ENCODE data around the gene NES. TPM values are rescaled to one million over a fixed set of nuclear protein-coding genes. Genes with fewer than 3 reads are reported as not detected.

The NES gene, protein sequence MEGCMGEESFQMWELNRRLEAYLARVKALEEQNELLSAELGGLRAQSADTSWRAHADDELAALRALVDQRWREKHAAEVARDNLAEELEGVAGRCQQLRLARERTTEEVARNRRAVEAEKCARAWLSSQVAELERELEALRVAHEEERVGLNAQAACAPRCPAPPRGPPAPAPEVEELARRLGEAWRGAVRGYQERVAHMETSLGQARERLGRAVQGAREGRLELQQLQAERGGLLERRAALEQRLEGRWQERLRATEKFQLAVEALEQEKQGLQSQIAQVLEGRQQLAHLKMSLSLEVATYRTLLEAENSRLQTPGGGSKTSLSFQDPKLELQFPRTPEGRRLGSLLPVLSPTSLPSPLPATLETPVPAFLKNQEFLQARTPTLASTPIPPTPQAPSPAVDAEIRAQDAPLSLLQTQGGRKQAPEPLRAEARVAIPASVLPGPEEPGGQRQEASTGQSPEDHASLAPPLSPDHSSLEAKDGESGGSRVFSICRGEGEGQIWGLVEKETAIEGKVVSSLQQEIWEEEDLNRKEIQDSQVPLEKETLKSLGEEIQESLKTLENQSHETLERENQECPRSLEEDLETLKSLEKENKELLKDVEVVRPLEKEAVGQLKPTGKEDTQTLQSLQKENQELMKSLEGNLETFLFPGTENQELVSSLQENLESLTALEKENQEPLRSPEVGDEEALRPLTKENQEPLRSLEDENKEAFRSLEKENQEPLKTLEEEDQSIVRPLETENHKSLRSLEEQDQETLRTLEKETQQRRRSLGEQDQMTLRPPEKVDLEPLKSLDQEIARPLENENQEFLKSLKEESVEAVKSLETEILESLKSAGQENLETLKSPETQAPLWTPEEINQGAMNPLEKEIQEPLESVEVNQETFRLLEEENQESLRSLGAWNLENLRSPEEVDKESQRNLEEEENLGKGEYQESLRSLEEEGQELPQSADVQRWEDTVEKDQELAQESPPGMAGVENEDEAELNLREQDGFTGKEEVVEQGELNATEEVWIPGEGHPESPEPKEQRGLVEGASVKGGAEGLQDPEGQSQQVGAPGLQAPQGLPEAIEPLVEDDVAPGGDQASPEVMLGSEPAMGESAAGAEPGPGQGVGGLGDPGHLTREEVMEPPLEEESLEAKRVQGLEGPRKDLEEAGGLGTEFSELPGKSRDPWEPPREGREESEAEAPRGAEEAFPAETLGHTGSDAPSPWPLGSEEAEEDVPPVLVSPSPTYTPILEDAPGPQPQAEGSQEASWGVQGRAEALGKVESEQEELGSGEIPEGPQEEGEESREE (N-terminal part only)
- 26.1 TPM for total RNA-seq

DNA sequence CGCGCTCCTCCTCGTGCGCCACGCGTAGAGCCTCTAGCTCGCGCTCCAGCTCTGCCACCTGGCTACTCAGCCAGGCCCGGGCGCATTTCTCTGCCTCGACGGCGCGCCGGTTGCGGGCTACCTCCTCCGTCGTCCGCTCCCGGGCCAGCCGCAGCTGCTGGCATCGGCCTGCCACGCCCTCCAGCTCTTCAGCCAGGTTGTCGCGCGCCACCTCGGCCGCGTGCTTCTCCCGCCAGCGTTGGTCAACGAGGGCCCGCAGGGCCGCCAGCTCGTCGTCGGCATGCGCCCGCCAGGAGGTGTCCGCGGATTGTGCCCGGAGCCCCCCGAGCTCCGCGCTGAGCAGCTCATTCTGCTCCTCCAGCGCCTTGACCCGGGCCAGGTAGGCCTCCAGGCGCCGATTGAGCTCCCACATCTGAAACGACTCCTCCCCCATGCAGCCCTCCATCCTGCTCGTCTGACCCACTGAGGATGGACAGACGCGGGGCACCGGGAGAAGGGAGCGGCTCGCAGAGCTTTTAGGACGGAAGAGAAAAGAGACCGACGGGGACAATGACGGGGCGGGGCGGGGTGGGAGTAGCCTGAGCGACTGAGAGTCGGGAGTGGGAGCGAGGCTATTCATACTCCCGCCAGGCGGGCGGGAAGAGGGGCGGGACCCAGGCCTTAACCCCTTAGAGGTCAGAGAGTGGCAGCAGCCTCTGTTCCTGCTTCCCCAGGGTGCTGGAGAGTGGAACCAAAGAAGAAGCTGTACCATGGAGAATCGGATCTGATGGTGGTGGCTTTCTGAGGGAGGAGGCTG, at the start of gene NES:
NES (minus strand) TSS at position 588 of the 796 bp plus-strand sequence; CDS start at position 445, 143 bp downstream.
- DNase-seq (ENCODE audit: low spot score), result peak; percentile 51

DNA sequence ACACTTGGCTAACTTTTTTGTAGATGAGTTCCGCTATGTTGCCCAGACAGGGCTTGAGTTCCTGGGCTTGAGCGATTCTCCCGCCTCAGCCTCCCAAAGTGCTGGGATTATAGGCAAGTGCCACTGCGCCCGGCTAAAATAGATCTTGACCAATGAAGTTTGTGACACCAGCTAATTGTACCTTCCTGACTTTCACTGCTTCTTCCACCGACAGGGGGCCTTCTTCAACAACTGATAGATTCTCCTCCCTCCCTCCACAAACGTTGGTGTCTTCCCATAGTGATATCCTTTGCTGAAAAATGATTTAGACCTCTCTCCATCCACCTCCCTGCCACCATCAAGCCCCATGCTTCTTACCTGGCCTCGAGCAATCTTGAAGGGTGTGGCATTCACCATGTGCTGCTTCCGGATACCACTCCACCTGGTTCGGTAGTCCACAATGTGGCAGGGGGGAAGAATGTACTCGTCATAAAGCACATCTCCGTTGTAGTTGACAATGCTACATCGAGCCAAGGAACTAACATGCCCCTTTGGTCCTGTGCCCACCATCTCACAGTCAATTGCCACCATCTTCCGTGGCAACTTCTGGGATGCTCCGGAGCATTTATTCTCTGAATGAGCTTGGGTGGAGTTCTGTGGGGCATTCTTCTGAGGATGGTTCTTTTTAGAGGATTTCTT, 49.5 kb upstream of the NES start:
- DNase-seq (ENCODE audit: low spot score), result peak; percentile 47

DNA sequence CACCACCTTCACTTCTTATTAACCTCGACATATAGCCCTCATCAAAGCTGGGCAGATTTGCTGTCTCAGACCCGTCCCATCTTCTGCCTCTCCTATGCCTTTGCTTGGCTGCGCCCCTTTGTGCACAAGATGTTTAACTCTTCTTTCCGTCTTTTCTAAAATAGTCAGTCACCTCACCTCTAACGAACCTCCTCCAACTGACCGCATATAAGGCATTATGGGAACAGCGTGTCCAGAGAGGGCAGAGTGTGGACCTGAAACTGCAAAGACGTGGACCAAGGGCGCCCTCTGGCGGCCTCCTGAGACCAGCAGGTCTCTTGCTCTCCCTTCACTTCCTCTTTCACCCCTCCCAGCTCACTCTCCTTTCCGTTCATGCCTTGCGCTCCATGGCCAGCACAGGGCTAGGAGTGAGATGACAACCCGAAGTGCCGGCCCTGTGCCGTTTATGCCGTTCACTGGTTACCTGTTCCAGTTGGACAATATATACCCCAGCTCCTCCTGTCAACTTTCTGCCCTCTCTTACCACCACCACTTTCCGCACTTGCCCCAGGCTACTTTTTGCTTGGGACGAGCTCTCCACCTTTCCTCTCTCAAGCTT, 48.6 kb upstream of the NES start:
- peak; percentile 91 for DNase-seq (ENCODE audit: low spot score)

DNA sequence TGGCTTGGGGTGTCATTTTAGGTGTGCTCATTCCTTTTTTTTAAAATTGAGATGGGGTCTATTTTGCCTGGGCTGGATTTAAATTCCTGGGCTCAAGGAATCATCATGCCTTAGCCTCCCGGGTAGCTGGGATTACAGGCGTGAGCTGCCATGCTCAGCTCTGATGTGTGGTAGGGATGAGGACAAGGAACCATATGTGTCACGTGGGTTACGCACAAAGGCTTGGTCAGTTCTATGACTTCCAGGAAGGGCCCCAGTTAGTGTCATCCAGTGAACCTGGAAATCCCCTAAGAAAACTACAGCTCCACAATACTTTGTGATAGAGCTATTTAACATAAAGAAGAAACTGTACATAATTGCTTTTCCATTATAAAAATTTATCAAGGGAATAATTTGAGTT, 44.3 kb upstream of the NES start:
- DNase-seq (ENCODE audit: low spot score), result no peak

DNA sequence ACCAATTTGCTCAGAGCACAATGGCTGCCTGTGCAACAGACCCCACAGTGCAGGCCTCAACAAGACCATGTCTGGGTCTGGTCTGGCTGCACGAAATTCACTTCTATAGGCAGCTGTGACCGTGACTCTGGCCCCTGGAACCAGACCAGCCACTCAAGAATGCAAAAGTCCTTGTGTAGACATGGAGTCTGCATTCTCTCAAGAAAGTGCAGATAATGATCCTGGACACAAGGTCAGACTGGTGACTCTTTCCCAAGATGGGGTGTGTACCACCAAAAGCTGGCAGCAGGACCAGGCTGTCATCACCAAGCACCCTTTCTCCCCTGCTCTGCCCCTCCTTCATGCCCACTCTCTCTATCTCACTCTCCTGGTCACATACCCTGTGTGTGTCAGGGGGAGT, 43.9 kb upstream of the NES start:
- no peak for DNase-seq (ENCODE audit: low spot score)

DNA sequence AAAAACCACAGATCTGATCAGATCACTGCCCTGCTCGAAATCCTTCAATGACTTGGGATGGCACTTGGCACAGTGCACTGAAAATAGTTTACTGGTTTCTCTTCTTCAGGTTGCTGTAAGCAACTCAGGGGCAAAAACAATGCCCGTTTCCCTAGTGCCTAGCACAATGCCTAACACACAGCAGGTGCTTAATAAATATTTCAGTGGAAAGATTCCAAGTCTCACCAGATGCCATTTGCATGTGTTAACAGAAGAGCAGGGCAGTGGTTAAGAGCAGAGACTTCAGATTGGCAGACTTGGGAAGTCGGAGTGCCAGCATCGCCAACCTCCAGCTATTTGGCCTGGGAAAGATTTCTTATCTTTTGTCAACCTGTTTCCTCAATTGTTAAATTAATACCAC, 40.1 kb upstream of the NES start:
- DNase-seq (ENCODE audit: low spot score), result no peak

DNA sequence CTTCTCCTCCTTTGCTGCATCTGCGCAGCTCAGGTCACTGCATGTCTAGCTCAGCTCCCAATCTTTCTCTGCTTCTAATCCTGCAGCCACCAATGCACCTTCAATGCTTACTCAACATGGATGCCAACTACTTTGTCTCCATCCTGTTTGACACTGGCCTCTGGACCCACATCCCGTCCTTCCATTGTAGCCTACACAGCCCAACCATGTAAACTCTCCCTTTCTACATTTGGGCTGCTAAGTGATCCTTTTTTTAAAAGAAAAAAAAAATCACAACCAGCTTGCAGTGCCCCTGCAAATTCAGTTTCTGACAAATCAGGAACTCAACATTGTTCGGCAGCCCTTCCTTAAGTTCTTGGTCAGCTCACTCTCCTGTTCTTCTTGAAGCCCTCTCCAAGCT, 37.6 kb upstream of the NES start:
- DNase-seq (ENCODE audit: low spot score), result no peak

DNA sequence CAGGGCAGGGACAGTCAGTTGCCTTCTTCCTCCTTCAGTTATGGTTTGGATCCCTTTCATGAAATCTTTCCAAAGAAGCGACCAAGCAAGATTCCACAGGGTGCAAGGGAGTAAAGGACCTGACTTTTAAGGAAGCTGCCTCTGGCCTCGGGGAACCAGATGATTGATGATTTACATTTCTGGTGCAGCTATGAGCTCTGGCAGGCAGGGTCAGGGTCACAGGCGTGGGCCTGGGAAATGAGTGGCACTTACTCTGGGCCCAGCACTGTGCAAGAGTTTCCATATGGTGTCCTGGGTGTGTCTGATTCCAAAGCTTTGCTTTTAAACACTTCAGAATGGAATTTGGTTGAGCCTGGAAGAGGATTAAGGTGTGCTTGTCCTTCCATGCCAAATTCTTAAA, 35.4 kb upstream of the NES start:
- no peak for DNase-seq (ENCODE audit: low spot score)

DNA sequence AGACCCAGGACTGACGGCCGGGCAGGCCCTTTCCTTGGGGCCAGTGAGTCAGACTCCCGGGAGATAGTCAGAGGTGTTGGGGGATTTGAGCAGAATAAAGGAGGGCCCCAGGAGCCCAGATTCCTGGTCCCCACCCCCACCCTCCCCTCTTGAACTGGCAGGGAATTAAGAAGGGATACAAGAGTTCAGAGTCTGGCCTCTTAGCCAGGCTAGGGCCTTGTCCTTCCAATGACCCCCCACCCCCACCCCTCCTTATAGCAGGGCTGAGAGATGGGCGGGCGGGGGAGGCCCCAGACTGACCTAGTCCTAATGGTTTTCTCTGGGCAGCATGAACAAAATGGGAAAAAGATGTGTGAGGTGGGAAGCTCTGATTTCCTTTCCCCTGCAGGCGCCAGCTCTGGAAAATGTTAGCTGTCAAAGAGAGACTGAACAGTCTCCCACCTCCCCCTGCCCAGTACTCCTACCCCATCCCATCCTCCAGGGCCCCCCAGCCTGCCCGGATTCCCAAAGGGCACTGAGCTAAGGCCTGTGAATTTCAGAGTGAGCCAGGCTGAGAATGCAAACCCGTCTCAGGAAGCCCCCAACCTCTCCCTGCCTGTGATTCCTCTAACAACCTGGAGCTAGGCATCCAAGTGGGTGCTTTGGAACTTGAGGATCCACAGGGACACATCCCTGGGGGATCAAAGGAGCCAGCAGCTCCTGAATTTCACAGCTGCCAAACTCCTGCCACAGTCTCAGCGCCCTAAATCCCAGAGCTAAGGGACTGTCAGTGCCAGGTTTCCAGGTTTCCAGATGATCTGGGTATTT, 34.0 kb upstream of the NES start:
- DNase-seq (ENCODE audit: low spot score), result no peak

DNA sequence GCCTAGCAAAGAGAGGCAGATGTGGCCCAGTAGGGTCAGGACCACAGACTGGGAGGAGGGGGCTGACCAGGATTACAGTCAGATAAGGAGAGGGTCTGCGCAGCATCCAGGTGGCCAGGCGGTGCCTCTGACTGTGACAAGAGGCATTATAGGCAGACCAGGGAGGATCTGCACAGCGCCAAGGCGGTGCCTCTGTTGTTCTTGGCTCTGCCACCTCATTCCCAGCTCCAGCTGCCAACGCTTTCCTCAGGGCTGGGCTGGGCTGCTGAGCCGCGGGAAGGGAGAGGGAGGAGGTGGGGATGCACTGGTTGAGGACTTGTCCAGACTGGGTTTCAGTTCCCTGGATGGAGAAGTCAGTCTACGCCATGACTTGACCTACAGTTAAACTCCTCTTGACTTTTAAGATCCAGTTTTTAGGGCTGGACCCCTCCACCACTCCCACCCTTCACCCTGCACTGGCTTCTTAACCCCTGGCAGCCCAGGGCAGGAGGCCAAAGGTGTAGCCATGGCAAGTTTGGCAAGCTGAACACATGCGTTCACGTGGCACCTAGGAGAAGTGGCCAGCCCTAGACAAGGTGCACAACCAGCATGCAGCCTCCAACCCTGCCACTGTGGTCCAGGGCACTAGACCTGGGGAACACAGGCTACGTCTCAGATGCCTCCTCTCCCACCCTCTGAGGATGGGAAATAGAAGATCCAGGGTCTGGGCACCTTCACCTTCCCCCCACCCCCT, 32.7 kb upstream of the NES start:
- peak; percentile 64 for DNase-seq (ENCODE audit: low spot score)

DNA sequence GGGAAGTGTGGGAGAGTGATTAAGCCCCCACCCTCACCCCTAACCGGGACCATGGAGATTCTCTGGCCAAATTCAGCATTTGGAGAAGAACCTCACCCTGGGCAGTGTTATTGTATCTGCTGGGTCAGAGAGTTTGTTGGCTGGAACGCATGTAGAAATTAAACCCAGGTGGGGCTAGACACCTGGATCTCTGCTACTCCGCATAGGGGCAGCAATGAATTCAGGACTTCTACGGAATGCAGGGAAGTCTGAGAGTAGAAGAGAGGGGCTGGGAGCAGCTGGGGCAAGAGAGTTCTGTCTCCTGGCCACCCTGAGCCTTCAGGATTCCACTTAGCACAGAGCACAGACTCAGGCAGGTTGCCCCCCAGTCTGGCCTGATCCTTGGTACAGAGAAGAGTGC, 31.8 kb upstream of the NES start:
- DNase-seq (ENCODE audit: low spot score), result no peak

DNA sequence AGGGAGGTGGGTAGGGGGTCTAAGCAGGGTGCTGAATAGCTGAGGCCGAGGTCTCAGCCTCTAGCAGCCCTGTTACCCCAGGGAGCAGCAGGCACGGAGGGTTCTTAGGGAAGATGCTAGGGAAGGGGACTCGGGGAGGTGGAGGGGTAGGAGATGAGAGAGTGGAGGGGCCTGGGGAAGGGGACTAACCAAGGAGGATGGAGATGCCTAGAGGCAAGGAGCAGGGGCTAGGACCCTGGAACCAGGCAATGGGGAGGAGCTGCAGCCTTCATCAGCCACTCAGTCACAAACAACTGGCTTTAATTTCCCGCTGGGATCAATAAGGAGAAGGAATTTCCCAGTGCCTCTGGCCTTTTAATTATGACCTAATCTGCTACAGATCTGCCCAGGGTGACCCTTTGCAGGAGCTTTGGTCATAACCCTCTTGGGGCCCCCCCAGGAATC, 31.0 kb upstream of the NES start:
- DNase-seq (ENCODE audit: low spot score), result no peak

DNA sequence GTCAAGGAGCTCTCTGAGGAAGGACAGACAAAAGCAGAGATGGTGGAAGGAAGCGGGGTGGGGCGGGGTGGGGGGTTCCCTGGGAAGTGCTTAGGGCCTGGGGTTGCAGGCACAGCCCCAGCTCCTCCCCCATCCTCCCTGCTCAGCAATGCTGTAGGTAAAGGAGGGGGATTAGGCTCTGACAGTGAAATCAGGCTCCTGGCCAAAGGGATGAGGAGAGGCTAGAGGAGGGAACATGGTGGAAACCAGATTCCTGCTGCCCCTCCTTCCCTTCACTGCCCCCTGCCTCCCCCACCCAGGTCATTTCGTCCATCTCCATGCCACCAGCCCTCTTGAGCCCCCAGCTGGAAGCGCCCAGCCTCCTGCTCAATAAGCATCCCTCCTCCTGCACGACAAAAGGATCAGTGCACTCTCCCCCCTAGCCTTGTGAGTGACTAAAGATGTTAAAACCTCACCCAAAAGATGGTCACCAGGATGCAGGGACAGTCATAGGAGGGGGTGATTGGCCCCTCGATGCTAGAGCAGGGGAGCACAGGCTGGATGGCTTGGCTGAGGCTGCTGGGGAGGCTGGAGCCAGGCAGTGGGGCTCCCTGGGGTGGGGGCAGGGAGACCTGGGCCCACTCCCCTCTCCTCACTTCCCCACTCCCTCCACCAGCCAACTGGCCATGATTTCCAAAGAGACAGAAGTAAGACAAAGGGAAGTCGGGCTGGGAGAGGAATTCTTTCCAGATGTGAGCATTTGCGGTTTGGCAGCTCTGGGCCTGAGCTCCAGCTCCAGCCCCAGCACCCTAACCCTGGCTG, 30.4 kb upstream of the NES start:
- no peak for DNase-seq (ENCODE audit: low spot score)

DNA sequence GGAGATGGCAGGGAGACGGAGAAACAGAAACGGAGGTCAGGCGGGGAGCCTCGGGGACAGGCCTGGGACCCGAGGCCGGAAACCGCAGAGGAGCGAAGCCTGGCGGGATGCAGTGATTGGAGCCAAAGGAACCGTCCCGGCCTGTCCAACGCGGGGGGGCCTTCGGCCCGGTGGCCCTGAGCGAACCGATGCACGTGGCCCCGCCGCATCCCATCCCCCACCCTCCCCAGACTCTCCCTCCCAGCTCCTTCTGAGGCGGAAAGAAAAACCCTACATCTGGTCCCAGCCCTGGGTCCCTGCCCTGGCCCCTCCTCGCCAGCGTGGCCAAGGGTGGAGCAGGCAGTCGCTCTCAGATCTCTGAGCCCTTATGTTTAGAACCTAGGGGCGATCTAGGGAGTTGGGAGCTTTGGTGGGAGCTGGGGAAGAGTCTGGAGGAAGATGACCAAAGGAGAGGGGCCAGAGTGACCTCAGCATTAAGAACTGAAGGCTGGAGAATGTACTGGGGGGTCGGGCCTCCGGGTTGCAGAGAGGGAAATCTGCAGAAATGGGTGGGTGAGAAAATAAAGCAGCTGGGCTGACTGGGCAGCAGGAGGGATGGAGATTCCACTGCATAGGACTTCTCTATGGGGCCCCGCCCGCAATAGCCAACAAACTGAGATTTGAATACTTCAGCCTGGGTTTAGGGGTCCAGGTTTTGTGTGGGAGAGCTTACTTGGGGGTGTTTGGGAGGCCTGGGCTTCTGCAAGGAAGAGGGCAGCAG, 29.6 kb upstream of the NES start:
- DNase-seq (ENCODE audit: low spot score), result peak; percentile 53

DNA sequence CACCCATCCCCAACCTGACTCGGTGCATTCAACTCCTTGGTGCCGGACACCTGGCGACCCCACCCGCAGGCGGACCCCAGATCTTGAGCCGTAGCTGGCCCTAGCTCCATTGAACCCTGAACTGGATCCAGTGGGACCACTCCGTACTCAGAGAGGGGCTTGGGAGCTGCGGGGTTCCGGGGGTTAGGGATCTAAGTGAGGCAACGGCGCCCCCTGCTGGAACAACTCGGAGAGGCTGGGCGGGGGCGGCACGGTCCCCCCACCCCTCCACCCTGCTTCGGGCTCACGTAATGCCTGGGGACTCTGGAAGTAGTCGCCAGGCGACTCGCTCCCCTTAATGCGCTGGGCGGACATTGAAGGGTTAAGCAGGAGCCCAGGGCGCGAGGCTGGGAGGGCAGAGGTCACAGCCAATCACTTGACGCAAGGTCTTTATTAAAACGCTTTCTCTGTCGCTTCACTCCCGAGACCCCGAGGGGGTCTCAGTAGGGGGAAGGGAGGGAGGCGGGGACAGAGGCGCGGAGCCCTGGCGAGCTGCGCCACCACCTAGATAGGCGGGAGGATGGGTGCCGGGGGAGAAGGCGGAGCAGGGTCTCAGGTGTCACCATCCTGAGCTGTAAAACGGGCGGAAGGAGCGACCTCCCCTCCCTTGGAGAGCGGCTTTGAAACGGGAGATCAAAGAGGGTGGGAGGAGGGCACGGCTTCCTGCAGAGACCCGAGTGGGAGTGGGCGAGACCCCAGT, 28.9 kb upstream of the NES start:
- DNase-seq (ENCODE audit: low spot score), result peak; percentile 39

DNA sequence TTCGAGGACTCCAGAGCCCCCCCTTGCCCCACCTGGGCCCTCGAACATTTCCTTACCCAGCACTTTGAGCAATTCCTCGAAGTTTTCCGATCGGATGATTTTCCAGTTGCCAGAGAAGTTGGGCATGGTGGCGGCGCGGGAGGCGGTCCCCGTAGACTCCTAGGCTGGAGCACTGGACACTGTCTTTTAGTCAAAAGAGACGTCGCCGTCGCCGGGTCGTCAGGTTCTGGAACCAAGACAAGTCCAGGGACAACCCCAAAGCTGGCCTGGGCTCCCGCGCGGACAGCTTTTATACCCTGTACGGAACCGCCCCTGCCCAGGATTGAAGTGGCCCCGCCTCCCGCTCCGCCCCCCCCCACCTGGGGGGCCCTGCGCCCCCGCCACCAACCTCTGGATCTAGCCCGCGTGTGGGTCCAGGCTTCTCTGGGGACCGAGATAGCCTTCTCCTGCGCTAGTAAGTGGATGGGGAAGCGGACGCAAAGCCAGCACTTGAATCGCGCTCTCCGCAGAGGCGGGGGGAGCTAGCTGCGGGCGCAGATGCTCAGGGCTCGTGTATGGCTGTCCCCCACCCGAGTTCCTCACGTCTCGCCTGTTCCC, 28.2 kb upstream of the NES start, which contains the start of gene CRABP2:
CRABP2 (minus strand) TSS at position 263 of the 597 bp plus-strand sequence; CDS start at position 126, 137 bp downstream.
- DNase-seq (ENCODE audit: low spot score), result peak; percentile 15

Measured in mucosa of gallbladder (tissue), 1 donor.